ENCODE results near the gene FOXI1. TPM values are rescaled to one million over a fixed set of nuclear protein-coding genes. Genes with fewer than 3 reads are reported as not detected.

FOXI1 gene
- total RNA-seq, 6 donors from 2014 or later = 0.30 TPM; not detected in 5

DNA sequence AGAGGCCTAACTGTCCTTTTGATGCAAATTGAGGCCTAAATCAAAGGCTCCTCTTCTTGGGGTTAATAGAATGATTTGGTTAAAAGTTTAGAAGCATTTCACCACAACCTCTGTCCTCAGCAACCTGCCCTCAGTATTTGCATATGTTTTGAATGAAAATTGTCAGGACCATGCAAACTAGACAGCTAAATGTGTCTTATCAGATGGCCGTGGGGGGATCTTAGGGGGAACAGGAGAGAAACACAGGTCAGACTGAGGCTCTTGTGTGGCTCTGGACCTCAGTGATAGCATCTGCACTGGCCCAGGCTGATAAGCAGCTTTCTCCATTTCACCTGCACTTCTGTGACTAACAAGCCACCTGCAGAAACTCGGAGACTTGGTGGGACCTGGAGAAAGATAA lies 49.0 kb downstream of the FOXI1 start:
- H3K27ac ChIP-seq = no peak overlapping the region
- ATAC-seq (ENCODE audit: low FRiP score in 2 of 2) (no peak), DNase-seq (no peak)
- 79 to 81% methylated on average over 2 of the region's 2 CpGs for WGBS, 2 donors
- H3K27me3 ChIP-seq = no peaks in the 10 kb centered on the region
- H3K36me3 ChIP-seq = no peaks in the 10 kb centered on the region
- no peak for TF ChIP-seq EP300 (IDR thresholded peaks at IDR 0.05)
- no peak for TF ChIP-seq POLR2AphosphoS5 (IDR thresholded peaks at IDR 0.05)
- TF ChIP-seq POLR2A (IDR thresholded peaks at IDR 0.05) = no peak
- TF ChIP-seq, protein P1, sequence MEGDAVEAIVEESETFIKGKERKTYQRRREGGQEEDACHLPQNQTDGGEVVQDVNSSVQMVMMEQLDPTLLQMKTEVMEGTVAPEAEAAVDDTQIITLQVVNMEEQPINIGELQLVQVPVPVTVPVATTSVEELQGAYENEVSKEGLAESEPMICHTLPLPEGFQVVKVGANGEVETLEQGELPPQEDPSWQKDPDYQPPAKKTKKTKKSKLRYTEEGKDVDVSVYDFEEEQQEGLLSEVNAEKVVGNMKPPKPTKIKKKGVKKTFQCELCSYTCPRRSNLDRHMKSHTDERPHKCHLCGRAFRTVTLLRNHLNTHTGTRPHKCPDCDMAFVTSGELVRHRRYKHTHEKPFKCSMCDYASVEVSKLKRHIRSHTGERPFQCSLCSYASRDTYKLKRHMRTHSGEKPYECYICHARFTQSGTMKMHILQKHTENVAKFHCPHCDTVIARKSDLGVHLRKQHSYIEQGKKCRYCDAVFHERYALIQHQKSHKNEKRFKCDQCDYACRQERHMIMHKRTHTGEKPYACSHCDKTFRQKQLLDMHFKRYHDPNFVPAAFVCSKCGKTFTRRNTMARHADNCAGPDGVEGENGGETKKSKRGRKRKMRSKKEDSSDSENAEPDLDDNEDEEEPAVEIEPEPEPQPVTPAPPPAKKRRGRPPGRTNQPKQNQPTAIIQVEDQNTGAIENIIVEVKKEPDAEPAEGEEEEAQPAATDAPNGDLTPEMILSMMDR (IDR thresholded peaks at IDR 0.05) = no peak
- no peak overlapping the region for H3K4me3 ChIP-seq
- H3K9me3 ChIP-seq = no peaks in the 10 kb centered on the region
- H3K4me1 ChIP-seq = peaks cover 0 to 12% (median 6%) of the 10 kb centered on the region in 4 donors

DNA sequence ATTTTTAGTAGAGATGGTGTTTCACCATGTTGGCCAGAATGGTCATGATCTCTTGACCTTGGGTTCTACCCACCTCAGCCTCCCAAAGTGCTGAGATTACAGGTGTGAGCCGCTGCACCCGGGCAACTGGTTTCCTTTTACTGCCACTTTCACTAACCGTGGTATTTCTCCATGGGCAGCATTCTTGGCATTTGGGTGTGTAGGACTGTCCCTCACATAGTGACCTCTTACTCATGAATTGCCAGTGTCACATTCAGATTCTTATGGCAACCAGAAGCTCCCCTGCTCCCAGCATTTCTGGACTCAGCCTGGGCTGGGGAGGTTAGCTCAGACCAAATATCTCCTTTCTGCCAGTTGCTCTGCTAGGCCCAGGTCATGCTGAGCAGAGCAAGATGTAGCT lies 50.1 kb downstream of the FOXI1 start:
- WGBS, 2 donors = 86 to 94% methylated on average over 3 of the region's 3 CpGs
- Histone ChIP-seq H3K4me1 (peaks cover 0 to 10% (median 5%) of the 10 kb centered on the region in 4 donors), H3K9me3 (no peaks in the 10 kb centered on the region), H3K36me3 (no peaks in the 10 kb centered on the region), H3K27me3 (no peaks in the 10 kb centered on the region), H3K4me3 (no peak overlapping the region), H3K27ac (no peak overlapping the region)
- TF ChIP-seq, protein P1 (IDR thresholded peaks at IDR 0.05) = no peak
- ATAC-seq (ENCODE audit: low FRiP score in 2 of 2) (no peak), DNase-seq (no peak)

DNA sequence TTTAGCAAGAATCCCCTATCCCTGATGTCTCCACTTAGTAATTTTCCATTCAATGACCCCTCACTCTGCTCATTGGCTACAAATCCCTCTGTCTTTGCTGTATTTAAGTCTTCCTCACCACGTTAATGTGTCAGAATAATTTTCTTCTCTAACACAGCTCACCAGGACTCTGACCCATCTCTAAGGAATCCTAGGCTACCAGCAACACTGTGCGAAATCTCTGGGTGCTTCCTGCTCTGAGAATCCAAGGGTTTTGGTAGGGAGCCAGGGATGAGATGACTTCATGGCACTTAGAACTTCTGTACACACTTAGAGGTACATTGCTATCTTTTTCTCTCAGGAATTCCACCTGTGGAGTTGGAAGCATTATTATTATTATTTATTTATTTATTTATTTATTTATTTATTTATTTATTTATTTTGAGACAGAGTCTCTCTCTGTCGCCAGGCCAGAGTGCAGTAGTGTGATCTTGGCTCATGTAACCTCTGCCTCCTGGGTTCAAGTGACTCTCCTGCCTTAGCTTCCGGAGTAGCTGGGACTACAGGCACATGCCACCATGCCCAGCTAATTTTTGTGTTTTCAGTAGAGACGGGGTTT lies 53.5 kb downstream of the FOXI1 start:
- Histone ChIP-seq H3K27ac (no peak overlapping the region), H3K36me3 (no peaks in the 10 kb centered on the region), H3K4me3 (no peak overlapping the region), H3K9me3 (no peaks in the 10 kb centered on the region), H3K27me3 (no peaks in the 10 kb centered on the region), H3K4me1 (no peaks in the 10 kb centered on the region)
- WGBS, 2 donors = 86 to 87% methylated on average over 5 of the region's 5 CpGs
- DNase-seq = no peak
- no peak for ATAC-seq (ENCODE audit: low FRiP score in 2 of 2)
- TF ChIP-seq POLR2A (IDR thresholded peaks at IDR 0.05) (no peak), POLR2AphosphoS5 (IDR thresholded peaks at IDR 0.05) (no peak), EP300 (IDR thresholded peaks at IDR 0.05) (no peak)
- TF ChIP-seq, protein P1 (IDR thresholded peaks at IDR 0.05) = no peak

Other genes with a start within 250 kb of the FOXI1 start
- under 1 TPM in 2 of 6 donors, not detected in 4; 0.06 to 0.10 TPM for gene INSYN2B, start 125.4 kb upstream of the FOXI1 start, total RNA-seq
- not detected for gene C5orf58, start 127.1 kb downstream of the FOXI1 start, total RNA-seq
- gene LCP2, start 191.9 kb downstream of the FOXI1 start, total RNA-seq = 100 to 1,000 TPM in 1 of 6 donors, 10 to 100 TPM in 5; 43.0 to 148 (median 68.6) TPM